ENCODE data around the gene BRPF1. TPM values are rescaled to one million over a fixed set of nuclear protein-coding genes. Genes with fewer than 3 reads are reported as not detected.

The BRPF1 gene
- total RNA-seq, 1 donor from 2014 or later = 18.7 TPM

- no peak for DNase-seq (ENCODE audit: low read depth in 2 of 2)
Observed at GRCh38 chr3:9787714-9788113, 56.2 kb downstream of the BRPF1 start.

- no peak for DNase-seq (ENCODE audit: low read depth in 2 of 2)
Observed at GRCh38 chr3:9791127-9791526, 59.6 kb downstream of the BRPF1 start.

GRCh38 chr3:9791790-9792404 lies 60.4 kb downstream of the BRPF1 start:
- no peak for DNase-seq (ENCODE audit: low read depth in 2 of 2)

- peak; percentile 96 to 97 for DNase-seq (ENCODE audit: low read depth in 2 of 2)
Observed at GRCh38 chr3:9792405-9793160, 61.0 kb downstream of the BRPF1 start, which contains the start of the genes ARPC4 and TADA3. ARPC4 (plus strand) TSS chr3:9793082; CDS start chr3:9793122, 40 bp downstream. TADA3 (minus strand) TSS chr3:9792473; CDS start chr3:9791466, 1,007 bp downstream.

GRCh38 chr3:9793161-9793781 lies 61.7 kb downstream of the BRPF1 start:
- peak; percentile 60 to 64 for DNase-seq (ENCODE audit: low read depth in 2 of 2)

- DNase-seq (ENCODE audit: low read depth in 2 of 2) = no peak
Observed at GRCh38 chr3:9794400-9794799, 62.9 kb downstream of the BRPF1 start.

- no peak for DNase-seq (ENCODE audit: low read depth in 2 of 2)
Observed at GRCh38 chr3:9795207-9795606, 63.7 kb downstream of the BRPF1 start.

GRCh38 chr3:9797196-9797945 lies 65.8 kb downstream of the BRPF1 start:
- peak in 1 of 2 donors; percentile 21 for DNase-seq (ENCODE audit: low read depth in 2 of 2)

Other genes with a start within 250 kb of the BRPF1 start
- gene LHFPL4, start 177.9 kb upstream of the BRPF1 start, total RNA-seq = under 0.01 TPM in 2 replicates
- 45.3 and 57.7 TPM in 2 replicates for gene MTMR14, start 82.2 kb upstream of the BRPF1 start, total RNA-seq
- gene CPNE9, start 27.9 kb upstream of the BRPF1 start, total RNA-seq = under 0.01 TPM in 1 of 2 replicates, not detected in the other
- gene OGG1, start 18.2 kb downstream of the BRPF1 start, total RNA-seq = 13.7 and 18.8 TPM in 2 replicates
- gene CAMK1, start 38.2 kb downstream of the BRPF1 start, total RNA-seq = 21.4 and 25.1 TPM in 2 replicates
- 19.0 and 25.4 TPM in 2 replicates for gene TADA3, start 60.7 kb downstream of the BRPF1 start, total RNA-seq
- gene ARPC4, start 61.3 kb downstream of the BRPF1 start, total RNA-seq = 247 and 251 TPM in 2 replicates
- gene TTLL3, start 78.5 kb downstream of the BRPF1 start, total RNA-seq = 2.2 and 5.8 TPM in 2 replicates
- gene RPUSD3, start 112.3 kb downstream of the BRPF1 start, total RNA-seq = 15.9 TPM in 2 replicates
- not detected in 2 replicates for gene CIDEC, start 148.5 kb downstream of the BRPF1 start, total RNA-seq
- gene JAGN1, start 158.9 kb downstream of the BRPF1 start, total RNA-seq = 25.1 and 28.8 TPM in 2 replicates
- under 0.01 TPM in 2 replicates for gene IL17RE, start 171.1 kb downstream of the BRPF1 start, total RNA-seq
- gene IL17RC, start 185.4 kb downstream of the BRPF1 start, total RNA-seq = 11.5 and 17.4 TPM in 2 replicates
- 19.8 and 60.9 TPM in 2 replicates for gene CRELD1, start 202.1 kb downstream of the BRPF1 start, total RNA-seq
- 0.44 and 0.60 TPM in 2 replicates for gene PRRT3, start 220.7 kb downstream of the BRPF1 start, total RNA-seq